GM23338 (cell line): ENCODE measurements around the gene MEGF11. TPM values are rescaled to one million over a fixed set of nuclear protein-coding genes. Genes with fewer than 3 reads are reported as not detected.

Source experiments
- ATAC-seq: fragments of 200-7000 bp; cut with Tn5 transposase; 3 replicates; pipeline ENCODE4 v1.9.1; 2020
- DNase-seq: peaks from one replicate; pipeline ENCODE4 v3.0.0-alpha.2; 2015; ENCODE audit warnings: low spot score
- H2AFZ ChIP-seq: fragments of 200-600 bp; sonication (generic); 2 replicates; pipeline ENCODE4 v1.8.0; 2016; ENCODE audit warnings: antibody characterized with exemption, mild to moderate bottlenecking, moderate library complexity
- H3F3A ChIP-seq: fragments of 200-600 bp; sonication (generic); replicated peaks from 2 replicates; pipeline ENCODE4 v1.8.0; 2017; ENCODE audit warnings: antibody characterized with exemption, mixed run types, low read depth
- H3K27ac ChIP-seq: fragments of 200-600 bp; sonication (generic); 2 replicates; pipeline ENCODE4 v1.6.1; 2016; ENCODE audit warnings: low read depth
- H3K27me3 ChIP-seq: fragments of 200-600 bp; sonication (generic); 2 replicates; pipeline ENCODE4 v1.8.0; 2016; ENCODE audit warnings: mild to moderate bottlenecking, mixed run types, moderate library complexity; ENCODE audit not compliant: insufficient read depth
- H3K36me3 ChIP-seq: fragments of 200-600 bp; sonication (generic); 2 replicates; pipeline ENCODE4 v1.8.0; 2016; ENCODE audit warnings: mild to moderate bottlenecking; ENCODE audit not compliant: insufficient read depth
- H3K4me1 ChIP-seq: fragments of 200-600 bp; sonication (generic); 2 replicates; pipeline ENCODE4 v1.8.0; 2016; ENCODE audit warnings: mild to moderate bottlenecking, moderate library complexity; ENCODE audit not compliant: insufficient read depth
- H3K4me2 ChIP-seq: fragments of 200-600 bp; sonication (generic); 2 replicates; pipeline ENCODE4 v1.7.1; 2017; ENCODE audit warnings: mixed run types
- H3K4me3 ChIP-seq: fragments of 200-600 bp; sonication (generic); 2 replicates; pipeline ENCODE4 v1.6.1; 2016; ENCODE audit warnings: mixed run types
- H3K79me2 ChIP-seq: fragments of 200-600 bp; sonication (generic); replicated peaks from 2 replicates; pipeline ENCODE4 v1.8.0; 2017; ENCODE audit warnings: mild to moderate bottlenecking; ENCODE audit not compliant: insufficient read depth
- H3K9me2 ChIP-seq: fragments of 200-600 bp; sonication (generic); 2 replicates; pipeline ENCODE4 v1.8.0; 2017; ENCODE audit not compliant: insufficient read depth
- H4K20me1 ChIP-seq: fragments of 200-600 bp; sonication (generic); replicated peaks from 2 replicates; pipeline ENCODE4 v1.8.0; 2017; ENCODE audit warnings: mild to moderate bottlenecking; ENCODE audit not compliant: insufficient read depth
- H3K27ac Mint-ChIP-seq: 2 replicates; pipeline ENCODE4 v1.8.0; 2020; ENCODE audit warnings: inconsistent platforms, mild to moderate bottlenecking, moderate library complexity, mixed read lengths
- H3K27me3 Mint-ChIP-seq: 3 replicates; pipeline ENCODE4 v1.8.0; 2022; ENCODE audit warnings: low read depth, mild to moderate bottlenecking, moderate library complexity, mixed read lengths, inconsistent platforms; ENCODE audit not compliant: insufficient read depth, poor library complexity
- H3K36me3 Mint-ChIP-seq: 3 replicates; pipeline ENCODE4 v1.8.0; 2021; ENCODE audit warnings: low read depth, mild to moderate bottlenecking, inconsistent platforms, moderate library complexity, mixed read lengths
- H3K4me1 Mint-ChIP-seq: 3 replicates; pipeline ENCODE4 v1.8.0; 2020; ENCODE audit warnings: mild to moderate bottlenecking, inconsistent platforms, mixed read lengths
- H3K4me3 Mint-ChIP-seq: 3 replicates; pipeline ENCODE4 v1.8.0; 2021; ENCODE audit warnings: moderate library complexity, mild to moderate bottlenecking, inconsistent platforms, mixed read lengths
- H3K9me3 Mint-ChIP-seq: 3 replicates; pipeline ENCODE4 v1.8.0; 2020; ENCODE audit warnings: moderate library complexity, mild to moderate bottlenecking, inconsistent platforms, mixed read lengths
- CREB1 ChIP-seq: fragments of 250-450 bp; sonication (Bioruptor Pico); IDR thresholded peaks from 2 replicates; pipeline ENCODE4 v1.5.0; 2020; ENCODE audit warnings: low read depth, mild to moderate bottlenecking, moderate library complexity
- CTCF ChIP-seq, 2 experiments: fragments of 200-600 bp in 1 of 2; sonication (generic) in 1 of 2; conservative IDR thresholded peaks; 2 replicates each; pipeline versions ENCODE4 v1.5.1 to v1.6.1; 2016 to 2017; ENCODE audit warnings: antibody characterized with exemption in 2 of 2, low read depth in 2 of 2, mild to moderate bottlenecking in 2 of 2, moderate library complexity in 1 of 2
- EZH2phosphoT487 ChIP-seq: fragments of 200-600 bp; sonication (generic); IDR thresholded peaks from one replicate; pipeline ENCODE4 v1.8.1; 2018; ENCODE audit warnings: antibody characterized with exemption; ENCODE audit not compliant: unreplicated experiment
- NANOG ChIP-seq: IDR thresholded peaks from 2 replicates; pipeline ENCODE4 v1.6.1; 2016; ENCODE audit warnings: antibody characterized with exemption, borderline replicate concordance
- STAT1 ChIP-seq: IDR thresholded peaks from one replicate; pipeline ENCODE4 v1.6.1; 2016; ENCODE audit warnings: antibody characterized with exemption; ENCODE audit not compliant: unreplicated experiment
- ZNF114 ChIP-seq: fragments of 250-450 bp; sonication (Bioruptor Pico); IDR thresholded peaks from 2 replicates; pipeline ENCODE4 v1.5.0; 2020; ENCODE audit warnings: mild to moderate bottlenecking, moderate library complexity
- long read RNA-seq: library from polyadenylated mRNA; unstranded; transcript quantifications from one replicate; pipeline ENCODE4 v2.0.0, GENCODE V29; 2020; ENCODE audit not compliant: unreplicated experiment
- polyA plus RNA-seq: library from polyadenylated mRNA; unstranded; fragments of >200 nt; fragmentation: Nextera tagmentation; extraction: Ambion mirVana; gene quantifications from 2 replicates; pipeline ENCODE4 v1.2.1, GENCODE V29; 2016
- total RNA-seq: library from RNA; depleted of rRNA; stranded (reverse); fragments of >200 nt; shearing (Covaris generic); gene quantifications from 2 replicates; pipeline ENCODE4 v1.2.3, GENCODE V29; 2014; rRNA removed
- TF ChIP-seq, protein P1 (sequence below): fragments of 250-450 bp; sonication (Bioruptor Pico); IDR thresholded peaks from 2 replicates; pipeline ENCODE4 v1.5.0; 2020; ENCODE audit warnings: mild to moderate bottlenecking, moderate library complexity
- TF ChIP-seq, protein P2 (sequence below): IDR thresholded peaks from one replicate; pipeline ENCODE4 v1.6.1; 2018; ENCODE audit warnings: antibody characterized with exemption; ENCODE audit not compliant: unreplicated experiment

MEGF11 gene
- 1.3 and 2.4 TPM in 2 replicates for total RNA-seq
- 1.1 and 1.9 TPM in 2 replicates for polyA plus RNA-seq
- long read RNA-seq, partial matches to known transcripts = 0 of 2 reads
- long read RNA-seq, other reads (novel, unspliced or antisense) = 2 of 2 reads

DNA sequence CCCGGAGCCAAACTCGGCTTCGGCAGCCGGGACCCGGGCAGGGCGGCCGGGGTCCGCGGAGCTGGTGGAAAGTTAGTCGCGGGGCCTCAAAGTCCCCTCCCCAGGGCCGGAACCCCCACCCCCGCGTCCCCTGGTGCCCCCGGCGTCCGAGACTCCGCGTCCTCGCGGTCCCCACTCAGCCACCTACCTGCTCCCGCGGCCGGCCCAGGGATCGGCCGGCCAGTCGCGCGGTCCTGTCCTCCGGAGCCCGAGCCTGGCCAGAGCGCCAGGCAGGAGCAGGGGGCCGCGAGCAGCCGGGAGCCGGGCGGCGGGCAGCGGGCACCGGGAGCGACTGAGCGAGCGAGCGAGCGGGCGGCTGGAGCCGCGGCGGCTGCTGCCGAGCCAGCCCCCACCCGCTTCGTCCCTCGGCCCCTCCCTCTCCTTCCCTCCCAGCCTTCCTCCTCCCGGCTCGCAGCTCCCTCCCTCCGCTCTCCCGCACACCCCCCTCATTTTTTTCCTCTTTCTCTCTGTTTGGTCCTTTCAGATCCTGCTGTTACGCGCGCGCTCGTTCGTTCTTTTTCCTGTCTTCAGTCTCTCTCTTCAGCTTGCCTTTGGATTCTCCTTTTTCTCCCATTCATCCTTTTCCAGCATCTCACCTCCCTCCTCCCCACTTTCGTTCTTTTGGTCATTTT lies at the start of gene MEGF11:
Gene MEGF11 (minus strand): TSS at position 333 of the 671 bp plus-strand sequence. CDS start 125,347 bp downstream, outside the sequence.
- Histone ChIP-seq H3K4me2 (peak within 1 kb of the TSS; percentile 100), H3K27me3 (peaks cover 87% of the 10 kb centered on the region), H3K36me3 (no peaks in the 10 kb centered on the region), H2AFZ (peak within 1 kb of the TSS; percentile 100), H3K4me3 (peak within 1 kb of the TSS; percentile 99), H3F3A (peaks cover 20% of the 10 kb centered on the region), H4K20me1 (no peaks in the 10 kb centered on the region), H3K9me2 (no peaks in the 10 kb centered on the region), H3K4me1 (peaks cover 39% of the 10 kb centered on the region), H3K27ac (no peak within 1 kb of the TSS), H3K79me2 (no peaks in the 10 kb centered on the region)
- no peaks in the 10 kb centered on the region for H3K9me3 Mint-ChIP-seq
- no peak within 1 kb of the TSS for H3K27ac Mint-ChIP-seq
- H3K27me3 Mint-ChIP-seq = peaks cover 67% of the 10 kb centered on the region
- H3K36me3 Mint-ChIP-seq = peaks cover 3% of the 10 kb centered on the region; the same call in 1 of the 3 replicates
- TF ChIP-seq ZNF114 (CRISPR knock-in tag) (no peak), CREB1 (CRISPR knock-in tag) (no peak), EZH2phosphoT487 (no peak), CTCF (conservative IDR thresholded peaks at IDR 0.05; ENCODE audit: low read depth in 2 of 2) (no peak), NANOG (no peak), STAT1 (no peak)
- TF ChIP-seq, protein P1, sequence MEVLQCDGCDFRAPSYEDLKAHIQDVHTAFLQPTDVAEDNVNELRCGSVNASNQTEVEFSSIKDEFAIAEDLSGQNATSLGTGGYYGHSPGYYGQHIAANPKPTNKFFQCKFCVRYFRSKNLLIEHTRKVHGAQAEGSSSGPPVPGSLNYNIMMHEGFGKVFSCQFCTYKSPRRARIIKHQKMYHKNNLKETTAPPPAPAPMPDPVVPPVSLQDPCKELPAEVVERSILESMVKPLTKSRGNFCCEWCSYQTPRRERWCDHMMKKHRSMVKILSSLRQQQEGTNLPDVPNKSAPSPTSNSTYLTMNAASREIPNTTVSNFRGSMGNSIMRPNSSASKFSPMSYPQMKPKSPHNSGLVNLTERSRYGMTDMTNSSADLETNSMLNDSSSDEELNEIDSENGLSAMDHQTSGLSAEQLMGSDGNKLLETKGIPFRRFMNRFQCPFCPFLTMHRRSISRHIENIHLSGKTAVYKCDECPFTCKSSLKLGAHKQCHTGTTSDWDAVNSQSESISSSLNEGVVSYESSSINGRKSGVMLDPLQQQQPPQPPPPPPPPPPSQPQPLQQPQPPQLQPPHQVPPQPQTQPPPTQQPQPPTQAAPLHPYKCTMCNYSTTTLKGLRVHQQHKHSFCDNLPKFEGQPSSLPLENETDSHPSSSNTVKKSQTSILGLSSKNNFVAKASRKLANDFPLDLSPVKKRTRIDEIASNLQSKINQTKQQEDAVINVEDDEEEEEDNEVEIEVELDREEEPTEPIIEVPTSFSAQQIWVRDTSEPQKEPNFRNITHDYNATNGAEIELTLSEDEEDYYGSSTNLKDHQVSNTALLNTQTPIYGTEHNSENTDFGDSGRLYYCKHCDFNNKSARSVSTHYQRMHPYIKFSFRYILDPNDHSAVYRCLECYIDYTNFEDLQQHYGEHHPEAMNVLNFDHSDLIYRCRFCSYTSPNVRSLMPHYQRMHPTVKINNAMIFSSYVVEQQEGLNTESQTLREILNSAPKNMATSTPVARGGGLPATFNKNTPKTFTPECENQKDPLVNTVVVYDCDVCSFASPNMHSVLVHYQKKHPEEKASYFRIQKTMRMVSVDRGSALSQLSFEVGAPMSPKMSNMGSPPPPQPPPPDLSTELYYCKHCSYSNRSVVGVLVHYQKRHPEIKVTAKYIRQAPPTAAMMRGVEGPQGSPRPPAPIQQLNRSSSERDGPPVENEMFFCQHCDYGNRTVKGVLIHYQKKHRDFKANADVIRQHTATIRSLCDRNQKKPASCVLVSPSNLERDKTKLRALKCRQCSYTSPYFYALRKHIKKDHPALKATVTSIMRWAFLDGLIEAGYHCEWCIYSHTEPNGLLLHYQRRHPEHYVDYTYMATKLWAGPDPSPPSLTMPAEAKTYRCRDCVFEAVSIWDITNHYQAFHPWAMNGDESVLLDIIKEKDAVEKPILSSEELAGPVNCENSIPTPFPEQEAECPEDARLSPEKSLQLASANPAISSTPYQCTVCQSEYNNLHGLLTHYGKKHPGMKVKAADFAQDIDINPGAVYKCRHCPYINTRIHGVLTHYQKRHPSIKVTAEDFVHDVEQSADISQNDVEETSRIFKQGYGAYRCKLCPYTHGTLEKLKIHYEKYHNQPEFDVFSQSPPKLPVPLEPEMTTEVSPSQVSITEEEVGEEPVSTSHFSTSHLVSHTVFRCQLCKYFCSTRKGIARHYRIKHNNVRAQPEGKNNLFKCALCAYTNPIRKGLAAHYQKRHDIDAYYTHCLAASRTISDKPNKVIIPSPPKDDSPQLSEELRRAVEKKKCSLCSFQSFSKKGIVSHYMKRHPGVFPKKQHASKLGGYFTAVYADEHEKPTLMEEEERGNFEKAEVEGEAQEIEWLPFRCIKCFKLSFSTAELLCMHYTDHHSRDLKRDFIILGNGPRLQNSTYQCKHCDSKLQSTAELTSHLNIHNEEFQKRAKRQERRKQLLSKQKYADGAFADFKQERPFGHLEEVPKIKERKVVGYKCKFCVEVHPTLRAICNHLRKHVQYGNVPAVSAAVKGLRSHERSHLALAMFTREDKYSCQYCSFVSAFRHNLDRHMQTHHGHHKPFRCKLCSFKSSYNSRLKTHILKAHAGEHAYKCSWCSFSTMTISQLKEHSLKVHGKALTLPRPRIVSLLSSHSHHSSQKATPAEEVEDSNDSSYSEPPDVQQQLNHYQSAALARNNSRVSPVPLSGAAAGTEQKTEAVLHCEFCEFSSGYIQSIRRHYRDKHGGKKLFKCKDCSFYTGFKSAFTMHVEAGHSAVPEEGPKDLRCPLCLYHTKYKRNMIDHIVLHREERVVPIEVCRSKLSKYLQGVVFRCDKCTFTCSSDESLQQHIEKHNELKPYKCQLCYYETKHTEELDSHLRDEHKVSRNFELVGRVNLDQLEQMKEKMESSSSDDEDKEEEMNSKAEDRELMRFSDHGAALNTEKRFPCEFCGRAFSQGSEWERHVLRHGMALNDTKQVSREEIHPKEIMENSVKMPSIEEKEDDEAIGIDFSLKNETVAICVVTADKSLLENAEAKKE = no peak
- TF ChIP-seq, protein P2, sequence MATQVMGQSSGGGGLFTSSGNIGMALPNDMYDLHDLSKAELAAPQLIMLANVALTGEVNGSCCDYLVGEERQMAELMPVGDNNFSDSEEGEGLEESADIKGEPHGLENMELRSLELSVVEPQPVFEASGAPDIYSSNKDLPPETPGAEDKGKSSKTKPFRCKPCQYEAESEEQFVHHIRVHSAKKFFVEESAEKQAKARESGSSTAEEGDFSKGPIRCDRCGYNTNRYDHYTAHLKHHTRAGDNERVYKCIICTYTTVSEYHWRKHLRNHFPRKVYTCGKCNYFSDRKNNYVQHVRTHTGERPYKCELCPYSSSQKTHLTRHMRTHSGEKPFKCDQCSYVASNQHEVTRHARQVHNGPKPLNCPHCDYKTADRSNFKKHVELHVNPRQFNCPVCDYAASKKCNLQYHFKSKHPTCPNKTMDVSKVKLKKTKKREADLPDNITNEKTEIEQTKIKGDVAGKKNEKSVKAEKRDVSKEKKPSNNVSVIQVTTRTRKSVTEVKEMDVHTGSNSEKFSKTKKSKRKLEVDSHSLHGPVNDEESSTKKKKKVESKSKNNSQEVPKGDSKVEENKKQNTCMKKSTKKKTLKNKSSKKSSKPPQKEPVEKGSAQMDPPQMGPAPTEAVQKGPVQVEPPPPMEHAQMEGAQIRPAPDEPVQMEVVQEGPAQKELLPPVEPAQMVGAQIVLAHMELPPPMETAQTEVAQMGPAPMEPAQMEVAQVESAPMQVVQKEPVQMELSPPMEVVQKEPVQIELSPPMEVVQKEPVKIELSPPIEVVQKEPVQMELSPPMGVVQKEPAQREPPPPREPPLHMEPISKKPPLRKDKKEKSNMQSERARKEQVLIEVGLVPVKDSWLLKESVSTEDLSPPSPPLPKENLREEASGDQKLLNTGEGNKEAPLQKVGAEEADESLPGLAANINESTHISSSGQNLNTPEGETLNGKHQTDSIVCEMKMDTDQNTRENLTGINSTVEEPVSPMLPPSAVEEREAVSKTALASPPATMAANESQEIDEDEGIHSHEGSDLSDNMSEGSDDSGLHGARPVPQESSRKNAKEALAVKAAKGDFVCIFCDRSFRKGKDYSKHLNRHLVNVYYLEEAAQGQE = no peak
- peak within 1 kb of the TSS; percentile 92 for H3K4me3 Mint-ChIP-seq
- peaks cover 37% of the 10 kb centered on the region for H3K4me1 Mint-ChIP-seq
- ATAC-seq (peak; percentile 35), DNase-seq (peak; percentile 87)
